ENCODE measurements around the gene SDE2.
"Not testable (repeated sequence)": the region's sequence is repeated elsewhere in the genome, so short reads cannot be mapped to it uniquely, and the experiment has no call there.

The SDE2 gene

GRCh38 chr1:225999227-225999911 is at the start of gene SDE2:
SDE2 (minus strand) TSS chr1:225999343; CDS start chr1:225999312, 31 bp downstream.
- peak; percentile 100 for DNase-seq

DNA sequence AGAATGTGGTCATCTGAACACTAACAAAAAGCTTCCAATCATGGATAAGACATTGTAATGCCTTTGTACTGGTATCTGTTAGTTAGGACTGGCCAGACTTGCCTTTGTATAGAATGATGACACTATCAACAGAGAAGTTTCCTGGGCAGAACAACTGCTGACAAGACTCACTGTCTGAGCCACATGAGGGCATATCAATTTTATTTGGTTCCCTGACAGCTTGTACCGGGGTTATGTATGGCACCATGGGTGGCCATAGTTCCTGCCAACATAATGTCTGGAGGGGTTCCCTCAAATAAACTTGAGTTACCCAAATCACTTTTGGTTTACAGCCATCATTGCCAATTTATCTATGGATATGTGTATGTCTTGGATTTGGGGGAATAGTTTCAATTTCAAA is 49.7 kb upstream of the SDE2 start:
- DNase-seq, result no peak

DNA sequence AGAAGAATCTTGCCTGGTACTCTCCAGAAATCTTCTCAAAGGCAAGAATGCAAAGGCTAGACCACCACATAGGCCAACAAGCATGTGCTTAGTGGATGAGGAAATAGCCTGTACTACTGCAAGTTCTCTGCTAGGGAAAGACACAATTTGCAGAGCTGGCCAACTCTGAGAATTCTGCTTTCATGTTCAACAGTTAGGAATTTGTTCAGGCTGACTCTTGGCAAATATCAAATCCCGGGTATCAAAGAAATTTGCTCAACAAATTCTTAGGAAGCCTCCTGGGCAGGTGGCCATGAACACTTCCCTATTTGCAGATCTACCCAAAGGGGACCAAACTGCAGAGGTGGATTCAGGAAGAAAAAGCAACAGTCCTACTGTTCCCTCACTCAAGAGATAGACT is 48.4 kb upstream of the SDE2 start:
- DNase-seq, result no peak

DNA sequence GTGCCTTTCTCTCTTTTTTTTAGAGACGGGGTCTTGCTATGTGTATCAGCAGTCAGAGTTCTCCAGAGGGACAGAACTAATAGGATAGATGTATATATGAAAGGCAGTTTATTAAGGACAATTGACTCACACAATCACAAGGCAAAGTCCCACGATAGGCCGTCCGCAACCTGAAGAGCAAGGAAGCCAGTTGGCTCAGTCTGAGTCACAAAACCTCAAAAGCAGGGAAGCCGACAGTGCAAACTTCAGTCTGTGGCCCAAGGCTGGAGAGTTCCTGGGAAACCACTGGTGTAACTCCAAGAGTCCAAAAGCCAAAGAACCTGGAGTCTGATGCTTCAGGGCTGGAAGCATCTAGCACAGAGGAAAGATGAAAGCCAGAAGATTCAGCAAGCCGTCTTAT is 47.1 kb upstream of the SDE2 start:
- no peak for DNase-seq

DNA sequence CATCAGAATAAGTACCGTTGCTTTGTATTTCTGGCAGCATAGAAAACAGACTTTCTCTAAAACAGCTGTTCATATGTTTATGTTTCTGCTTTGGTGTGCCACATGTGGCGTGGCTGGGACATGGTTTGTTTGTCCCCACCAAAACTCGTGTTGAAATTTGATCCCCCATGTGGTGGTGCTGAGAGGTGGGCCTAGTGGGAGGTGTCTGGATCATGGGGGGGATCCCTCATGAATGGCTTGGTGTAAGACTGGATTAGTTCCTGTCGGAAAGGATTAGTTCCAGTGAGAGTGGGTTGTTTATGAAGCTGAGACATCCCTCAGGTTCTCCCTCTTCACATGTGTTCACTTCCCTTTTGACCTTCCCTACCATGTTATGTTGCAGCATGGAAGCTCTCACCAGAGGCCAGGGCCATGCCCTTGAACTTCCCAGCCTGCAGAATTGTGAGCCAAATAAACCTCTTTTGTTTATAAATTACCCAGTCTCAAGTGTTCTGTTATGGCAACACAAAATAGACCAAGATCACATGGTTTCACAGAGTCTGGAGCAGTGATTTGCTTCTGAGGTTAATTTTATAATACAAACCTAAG is 45.5 kb upstream of the SDE2 start:
- no peak for DNase-seq

DNA sequence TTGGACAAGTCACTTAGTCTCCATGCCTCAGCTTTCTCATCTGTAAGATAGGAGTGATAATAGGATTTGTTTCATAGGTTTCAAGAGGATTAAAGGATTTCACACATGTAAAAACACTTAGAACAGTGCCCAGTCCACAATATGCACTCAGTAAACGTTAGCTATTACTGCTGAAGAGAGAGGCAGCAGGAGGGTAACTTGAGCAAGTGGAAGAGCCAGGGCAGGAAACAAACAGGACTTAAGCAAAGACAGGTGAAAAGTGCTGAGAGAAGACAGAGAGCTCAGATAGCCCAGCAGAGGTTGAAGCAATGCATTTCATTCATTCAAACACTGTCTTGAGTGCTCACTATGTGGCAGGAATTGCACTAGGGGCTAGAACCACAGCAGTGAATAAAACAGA is 42.3 kb upstream of the SDE2 start:
- DNase-seq, result no peak

GRCh38 chr1:226038661-226039060 is 39.5 kb upstream of the SDE2 start:
- DNase-seq, result no peak

DNA sequence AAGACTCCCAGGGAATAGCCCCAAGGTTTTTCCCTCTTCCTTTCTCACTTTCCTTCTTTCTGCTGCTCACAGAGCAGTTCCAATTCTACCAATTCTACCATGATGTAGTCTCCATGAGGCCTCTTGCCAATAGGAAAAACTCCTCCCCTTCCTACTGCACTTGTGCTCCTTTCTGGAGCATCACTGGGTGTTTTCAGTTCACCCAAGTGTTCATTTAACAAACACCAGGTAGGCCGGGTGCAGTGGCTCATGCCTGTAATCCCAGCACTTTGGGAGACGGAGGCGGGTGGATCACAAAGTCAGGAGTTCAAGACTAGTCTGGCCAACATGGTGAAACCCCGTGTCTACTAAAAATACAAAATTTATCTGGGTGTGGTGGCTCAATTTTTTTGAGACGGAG is 36.8 kb upstream of the SDE2 start:
- DNase-seq, result no peak

GRCh38 chr1:226034482-226034881 is 35.3 kb upstream of the SDE2 start:
- DNase-seq, result peak; percentile 26 to 79

DNA sequence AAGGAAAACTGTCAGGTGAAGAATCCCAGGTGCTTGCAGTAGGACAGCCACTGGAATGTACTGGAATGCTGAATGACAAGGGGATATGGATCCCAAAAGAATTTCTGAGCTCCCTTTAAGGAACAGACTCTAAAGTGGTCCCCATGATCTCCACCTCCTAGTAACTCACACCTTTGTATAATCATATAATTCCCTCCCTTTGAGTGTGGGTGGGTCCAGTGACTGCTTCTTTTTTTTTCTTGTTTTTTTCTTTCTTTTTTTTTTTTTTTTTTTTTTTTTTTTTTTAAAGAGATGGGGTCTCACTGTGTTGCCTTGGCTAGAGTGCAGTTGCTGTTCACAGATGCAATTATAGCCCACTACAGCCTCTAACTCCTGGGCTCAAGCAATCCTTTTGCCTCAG is 34.8 kb upstream of the SDE2 start:
- no peak for DNase-seq

DNA sequence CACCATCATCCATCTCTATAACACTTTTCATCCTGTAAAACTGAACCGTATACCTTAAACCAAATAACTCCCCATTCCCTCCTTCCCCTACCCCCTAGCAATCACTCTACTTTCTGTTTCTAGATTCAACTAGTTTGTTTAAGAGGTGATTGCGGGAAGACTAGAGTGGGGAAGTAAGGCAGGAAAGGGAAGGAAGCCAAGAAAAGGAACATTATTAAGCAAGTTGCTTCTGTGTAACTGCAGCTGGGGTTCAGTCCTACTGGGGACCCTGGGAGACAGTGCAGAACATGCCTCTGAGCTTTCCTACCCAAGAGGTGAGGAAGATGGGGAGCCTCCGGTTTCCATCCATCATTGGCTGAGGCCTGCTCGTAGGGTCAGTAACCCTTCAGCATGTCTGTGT is 34.4 kb upstream of the SDE2 start:
- peak in 1 of 2 donors; percentile 40 for DNase-seq

GRCh38 chr1:226029568-226030225 is 30.6 kb upstream of the SDE2 start:
- no peak for DNase-seq

DNA sequence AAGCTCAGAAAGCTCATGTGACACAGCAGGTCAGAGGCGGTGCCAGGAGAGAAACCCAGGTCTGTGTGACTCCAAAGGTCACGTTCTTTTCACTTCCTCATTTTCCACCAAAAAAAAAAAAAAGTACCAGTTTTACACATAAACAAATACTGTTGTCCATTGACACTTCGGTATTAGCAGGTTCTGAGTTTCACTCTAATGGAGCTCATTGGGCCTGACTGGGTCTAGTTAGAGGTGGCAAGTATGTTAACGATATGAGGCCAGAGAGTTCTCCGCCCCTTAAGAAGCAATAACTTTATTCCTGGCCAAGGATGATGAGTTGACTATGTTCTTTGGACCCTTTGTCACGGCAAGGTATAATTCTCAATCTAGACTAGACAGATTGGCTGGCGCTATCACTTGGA is 30.0 kb upstream of the SDE2 start:
- DNase-seq, result peak in 1 of 2 donors; percentile 65

DNA sequence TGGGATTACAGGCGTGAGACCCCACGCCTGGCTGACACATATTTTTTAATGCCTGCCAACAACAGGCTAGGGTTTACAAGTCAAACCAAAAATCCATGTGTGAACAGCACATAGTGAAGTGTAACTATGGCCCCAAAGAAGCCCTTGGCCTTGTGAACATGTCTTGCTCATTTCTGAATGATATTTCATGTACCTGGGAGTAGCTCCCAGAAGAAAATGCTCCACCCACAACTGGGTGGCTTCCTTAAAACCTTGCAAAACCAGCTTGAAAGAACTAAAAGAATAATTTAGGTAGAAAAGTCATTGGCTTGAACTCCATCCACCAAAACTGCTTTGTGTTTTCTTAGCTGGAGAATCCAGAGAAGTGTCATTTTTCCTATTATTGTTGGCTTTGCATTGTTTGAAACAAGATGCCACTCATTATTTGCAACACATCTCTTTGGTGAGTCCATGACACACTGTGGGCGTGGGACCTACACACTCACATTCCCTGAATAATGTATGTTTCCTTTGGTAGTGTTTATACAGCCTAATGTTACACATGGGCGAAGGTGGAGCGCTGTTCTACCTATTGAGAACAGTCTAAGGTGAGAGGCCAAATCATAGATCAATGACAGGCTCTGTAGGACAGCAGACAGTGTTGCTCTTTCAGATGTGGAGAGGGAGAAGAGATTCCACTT is 28.5 kb upstream of the SDE2 start:
- DNase-seq, result no peak

DNA sequence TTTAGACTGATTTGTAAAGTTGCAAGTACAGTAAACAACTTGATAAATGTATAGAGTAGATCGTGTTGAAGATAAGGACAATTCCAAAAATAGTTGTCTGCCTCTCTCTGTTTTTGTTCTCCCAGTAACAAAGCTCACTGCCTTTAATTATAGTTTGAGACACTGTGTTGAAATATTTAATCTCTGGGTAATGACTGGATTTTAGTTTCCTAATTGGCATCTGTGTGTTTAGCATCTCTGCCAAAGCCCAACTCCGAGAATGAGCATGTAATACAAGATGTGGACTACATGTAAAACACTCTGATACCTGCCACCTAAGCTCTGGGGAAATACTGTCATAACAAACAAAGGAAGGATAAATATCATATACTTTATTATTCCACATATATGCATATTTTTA is 27.7 kb upstream of the SDE2 start:
- no peak for DNase-seq

DNA sequence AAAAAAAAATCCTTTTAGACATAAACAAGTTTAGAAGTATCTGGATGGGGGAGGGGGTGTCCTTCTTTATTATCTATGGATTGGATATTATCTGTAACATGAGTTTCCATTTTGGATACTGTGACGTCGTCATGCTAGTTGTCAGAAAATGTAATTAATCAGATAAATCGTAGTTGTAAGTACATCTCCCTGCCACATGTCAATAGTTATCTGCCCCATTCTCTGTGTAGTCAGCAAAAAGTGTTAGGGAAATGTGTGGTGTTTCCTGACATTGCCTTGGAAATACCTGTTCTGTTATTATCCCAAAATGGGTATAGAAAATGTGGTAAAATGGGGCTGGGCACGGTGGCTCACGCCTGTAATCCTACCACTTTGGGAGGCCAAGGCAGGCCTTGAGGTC is 24.6 kb upstream of the SDE2 start:
- no peak for DNase-seq

DNA sequence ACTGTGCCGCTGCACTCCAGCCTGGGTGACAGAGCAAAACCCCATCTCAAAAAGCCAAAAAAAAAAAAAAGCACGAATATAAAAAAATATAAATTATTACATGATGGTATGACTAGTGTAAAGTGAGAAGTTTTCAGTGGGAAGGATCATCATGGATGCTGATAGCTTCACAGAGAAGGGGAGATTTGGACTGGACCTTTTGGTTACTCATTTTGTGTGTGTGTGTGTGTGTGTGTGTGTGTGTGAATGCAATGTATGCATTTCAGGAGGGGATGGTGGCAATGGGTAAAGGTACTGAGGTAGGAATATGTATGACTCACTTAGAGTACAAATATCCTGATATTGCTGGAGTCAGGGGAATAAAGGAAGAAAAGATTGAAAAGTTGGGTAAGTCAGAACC is 22.7 kb upstream of the SDE2 start:
- no peak for DNase-seq

- no peak for DNase-seq
Measured at GRCh38 chr1:226021401-226021800, 22.3 kb upstream of the SDE2 start.

- no peak for DNase-seq
Measured at GRCh38 chr1:226019572-226019971, 20.4 kb upstream of the SDE2 start.

DNA sequence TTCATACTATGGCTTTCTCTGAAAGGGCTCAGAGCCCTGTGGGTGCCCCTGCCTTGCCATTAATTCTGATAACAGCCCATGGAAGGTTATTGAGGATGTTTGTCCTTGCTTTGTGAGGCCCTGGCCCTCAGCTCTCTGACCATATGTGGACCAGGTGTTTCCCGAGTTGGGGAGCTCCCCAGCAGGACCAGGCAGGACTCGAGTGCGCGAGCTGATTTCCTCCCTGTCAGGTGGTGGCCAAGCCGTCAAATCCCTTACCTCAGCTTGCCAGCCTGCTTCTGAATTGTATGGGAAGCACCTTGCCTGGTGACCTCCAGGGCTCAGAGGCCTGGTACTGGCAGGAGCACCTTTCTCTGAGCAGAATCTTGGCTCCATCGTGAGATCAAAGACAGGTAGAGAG is 17.9 kb upstream of the SDE2 start:
- no peak for DNase-seq

GRCh38 chr1:226009650-226010044 is 10.5 kb upstream of the SDE2 start:
- DNase-seq, result no peak

- not testable (repeated sequence) for DNase-seq
Measured at GRCh38 chr1:226007126-226007892, 8.2 kb upstream of the SDE2 start.

DNA sequence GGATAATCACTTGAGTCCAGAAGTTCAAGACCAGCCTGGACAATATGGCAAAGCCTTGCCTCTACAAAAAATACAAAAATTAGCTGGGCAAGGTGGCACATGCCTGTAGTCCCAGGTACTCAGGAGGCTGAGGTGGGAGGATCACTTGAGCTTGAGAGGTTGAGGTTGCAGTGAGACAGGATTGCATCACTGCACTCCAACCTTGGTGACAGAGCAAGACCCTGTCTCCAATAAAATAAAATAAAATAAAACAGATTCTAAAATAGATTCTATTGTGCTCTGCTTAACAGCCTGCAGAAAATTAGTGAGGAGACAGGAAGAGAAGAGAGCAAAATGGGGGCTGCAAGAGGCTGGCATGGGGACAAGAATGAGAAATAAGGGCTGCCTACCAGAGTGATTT is 7.5 kb upstream of the SDE2 start:
- no peak for DNase-seq

All from CD4-positive, alpha-beta T cell treated with Interferon alpha-2 for 1 hour (primary cell).